GM08714 (cell line): ENCODE data around the gene CCDC60.
"Not testable (repeated sequence)": the region's sequence is repeated elsewhere in the genome, so short reads cannot be mapped to it uniquely, and the experiment has no call there.

Experiments
- H3K4me3 ChIP-seq: fragments of 200-500 bp; sonication (Bioruptor generic); 2 replicates; pipeline ENCODE4 v1.5.1; 2014; ENCODE audit warnings: mild to moderate bottlenecking, low read length, inconsistent platforms
- ZNF274 ChIP-seq: IDR thresholded peaks from 2 replicates; pipeline ENCODE4 v1.6.1; 2012; ENCODE audit warnings: mild to moderate bottlenecking, low read depth, low read length

Gene CCDC60

DNA sequence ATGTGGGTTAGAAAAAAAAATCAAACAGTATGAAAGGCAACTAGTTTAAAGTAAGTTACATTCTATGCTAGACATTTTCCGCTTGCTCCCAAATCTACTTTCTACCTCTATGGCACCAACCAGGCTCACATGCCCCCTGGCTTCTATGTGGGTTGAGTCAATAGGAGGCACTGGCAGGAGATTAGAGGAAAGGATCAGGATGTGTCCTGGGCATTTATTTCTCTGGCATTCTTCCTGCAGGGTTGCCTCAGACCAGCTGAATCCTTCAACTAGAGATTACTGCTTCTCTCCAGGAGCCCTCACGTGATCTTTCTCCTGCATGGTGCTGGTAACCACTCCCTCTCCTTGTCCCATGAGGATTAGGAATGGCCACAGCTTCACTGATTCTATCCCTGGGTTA, 14.9 kb upstream of the CCDC60 start:
- H3K4me3 ChIP-seq, result no peak overlapping the region
- no peak for TF ChIP-seq ZNF274

DNA sequence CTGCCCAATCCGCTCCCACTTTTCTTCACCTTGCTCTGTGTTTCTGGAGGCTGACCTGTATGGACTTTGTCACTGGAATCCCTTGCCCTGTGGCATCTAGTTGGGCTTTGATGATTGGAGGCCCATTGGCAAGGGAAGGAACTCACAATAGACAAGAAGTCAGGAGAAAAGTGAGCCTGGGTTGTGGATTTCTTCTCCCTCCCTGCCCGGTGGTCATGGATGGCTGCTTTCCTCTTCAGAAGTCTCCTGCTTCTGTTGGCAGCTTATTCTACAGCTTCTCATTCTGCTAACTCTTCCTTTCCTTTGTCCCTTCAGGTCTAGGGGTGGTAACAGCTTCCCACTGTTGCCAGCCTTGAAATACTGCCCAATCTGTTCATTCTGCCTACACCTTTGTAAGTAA, 13.9 kb upstream of the CCDC60 start:
- H3K4me3 ChIP-seq, result no peak overlapping the region
- no peak for TF ChIP-seq ZNF274

DNA sequence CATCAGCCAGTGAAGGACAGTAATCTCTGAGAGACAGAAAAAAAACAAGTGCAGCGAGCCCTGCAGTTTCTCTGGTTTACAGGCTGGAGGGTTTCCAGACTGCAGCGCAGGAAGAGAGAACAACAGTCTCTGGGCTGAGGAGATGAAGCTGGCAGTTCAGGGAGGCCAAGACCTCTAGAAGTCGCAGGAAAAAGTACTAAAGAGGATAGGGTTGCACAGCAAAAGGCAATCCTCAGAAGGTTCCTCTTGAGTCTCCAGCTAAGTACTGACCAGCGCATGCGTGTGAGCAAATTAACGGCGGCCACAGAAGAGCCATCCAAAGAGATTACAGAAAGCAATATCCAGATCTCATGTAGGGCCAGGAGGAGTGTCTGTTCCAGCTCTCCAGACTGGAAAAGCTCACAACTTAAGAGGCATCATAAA, 12.2 kb upstream of the CCDC60 start:
- no peak overlapping the region for H3K4me3 ChIP-seq
- TF ChIP-seq ZNF274, result no peak

DNA sequence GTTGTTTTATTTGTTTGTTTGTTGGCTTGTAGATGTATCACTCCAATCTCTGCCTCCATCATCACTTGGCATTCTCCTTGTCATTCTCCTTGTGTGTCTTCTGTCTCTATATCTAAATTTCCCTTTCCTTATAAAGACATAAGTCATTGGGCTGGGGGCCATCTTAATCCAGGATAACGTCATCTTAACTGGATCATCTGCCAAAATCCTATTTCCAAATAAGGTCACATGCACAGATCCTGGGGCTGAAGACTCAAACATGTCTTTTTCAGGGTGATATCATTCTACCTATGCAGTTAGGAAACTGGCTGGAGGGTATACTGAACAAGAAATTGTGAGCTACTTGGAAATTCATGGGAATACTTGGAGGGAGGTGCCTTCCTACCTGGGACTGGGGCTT, 8.7 kb upstream of the CCDC60 start:
- H3K4me3 ChIP-seq, result no peak overlapping the region
- no peak for TF ChIP-seq ZNF274

DNA sequence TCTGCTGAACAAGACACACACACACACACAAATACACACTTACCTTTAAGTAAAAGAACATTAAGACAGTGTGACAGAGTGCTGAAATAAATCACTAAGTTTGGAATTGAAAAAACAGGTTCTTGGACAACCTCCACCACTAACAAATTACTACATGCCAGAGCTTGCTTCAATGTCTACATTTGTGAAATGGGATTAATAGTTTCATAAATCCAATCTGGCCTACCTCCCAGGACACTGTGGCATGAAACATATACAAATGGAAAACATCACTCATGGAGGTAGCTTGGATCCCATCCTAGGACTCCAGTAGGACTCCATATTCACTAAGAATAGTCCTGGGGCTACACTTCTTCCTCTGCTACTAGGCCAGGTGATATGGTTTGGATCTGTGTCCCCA, 8.2 kb upstream of the CCDC60 start:
- H3K4me3 ChIP-seq, result no peak overlapping the region
- TF ChIP-seq ZNF274, result no peak

DNA sequence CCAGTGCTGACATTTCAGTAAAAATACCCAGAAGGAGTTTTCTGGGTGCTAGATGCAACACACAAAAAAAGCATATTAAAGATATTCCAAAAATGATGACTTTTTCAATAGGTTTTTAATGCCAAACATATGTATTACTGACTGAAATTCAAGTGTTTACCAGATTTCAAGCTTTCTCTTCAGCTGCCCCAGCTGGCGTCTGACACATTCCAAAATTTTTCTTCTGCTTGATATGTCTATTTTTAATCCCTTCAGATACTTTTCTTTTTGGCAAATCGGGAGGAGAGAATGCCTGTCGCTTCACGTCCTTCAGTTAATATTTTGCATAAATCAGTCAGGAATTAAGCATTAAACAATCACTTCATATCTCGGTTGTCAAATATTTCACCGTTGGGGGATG, 7.1 kb upstream of the CCDC60 start:
- no peak for TF ChIP-seq ZNF274
- no peak overlapping the region for H3K4me3 ChIP-seq

DNA sequence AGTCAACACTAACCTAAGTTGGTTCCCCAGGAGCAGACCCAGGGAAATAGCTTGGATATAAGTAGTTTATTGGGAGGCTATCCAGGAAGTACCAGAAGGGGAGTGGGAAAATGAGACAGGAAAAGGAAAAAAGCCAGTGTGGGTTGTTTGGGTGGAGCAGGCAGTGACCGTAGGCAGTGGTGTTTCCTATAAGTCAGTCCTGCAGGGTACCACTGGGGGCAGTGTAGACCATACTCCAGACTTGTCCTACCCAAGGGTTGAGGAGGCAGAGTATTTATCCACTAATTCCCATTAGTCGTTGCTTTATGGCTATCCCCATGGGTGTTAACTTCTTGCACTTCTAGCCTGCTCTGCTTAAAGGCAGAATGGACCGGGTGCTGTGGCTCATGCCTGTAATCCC, 6.4 kb upstream of the CCDC60 start:
- TF ChIP-seq ZNF274, result no peak
- H3K4me3 ChIP-seq, result no peak overlapping the region

DNA sequence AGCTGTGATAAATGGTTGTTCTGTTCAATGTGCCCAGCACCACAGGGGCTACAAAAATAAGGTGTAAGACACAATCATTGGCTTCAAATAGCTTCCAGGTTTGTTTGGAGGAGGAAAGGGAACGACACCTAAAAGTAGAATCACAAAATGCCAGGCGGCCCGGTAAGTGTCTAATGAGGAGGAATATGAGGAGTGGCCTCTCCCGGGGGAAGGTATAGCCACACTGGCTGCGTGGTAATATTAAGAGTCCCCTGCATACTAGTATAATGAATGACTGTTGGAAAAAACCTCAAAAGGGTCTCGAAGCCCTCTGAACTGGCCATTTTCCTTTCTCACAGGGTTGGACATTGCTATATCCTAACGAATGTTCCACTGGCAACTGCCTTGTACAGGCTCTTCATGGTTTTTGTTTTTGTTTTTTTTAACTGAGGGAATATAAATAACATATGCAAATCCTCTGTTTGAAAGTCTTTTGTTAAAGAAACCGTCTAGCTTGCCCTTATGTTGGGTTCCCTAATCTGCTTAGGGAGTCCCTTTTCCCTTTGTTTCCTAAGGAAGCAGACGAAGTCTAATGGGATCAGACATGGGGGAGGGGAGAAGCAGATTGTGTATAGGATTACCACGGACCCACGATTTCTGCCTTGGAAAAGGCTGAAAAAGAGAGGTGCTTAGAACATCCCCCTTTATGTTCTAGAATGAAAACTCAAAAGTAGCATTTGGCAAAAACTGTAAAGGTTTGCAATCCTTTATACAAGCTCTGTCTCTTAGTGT, 4.2 kb downstream of the CCDC60 start:
- no peak for TF ChIP-seq ZNF274
- H3K4me3 ChIP-seq, result no peak overlapping the region

DNA sequence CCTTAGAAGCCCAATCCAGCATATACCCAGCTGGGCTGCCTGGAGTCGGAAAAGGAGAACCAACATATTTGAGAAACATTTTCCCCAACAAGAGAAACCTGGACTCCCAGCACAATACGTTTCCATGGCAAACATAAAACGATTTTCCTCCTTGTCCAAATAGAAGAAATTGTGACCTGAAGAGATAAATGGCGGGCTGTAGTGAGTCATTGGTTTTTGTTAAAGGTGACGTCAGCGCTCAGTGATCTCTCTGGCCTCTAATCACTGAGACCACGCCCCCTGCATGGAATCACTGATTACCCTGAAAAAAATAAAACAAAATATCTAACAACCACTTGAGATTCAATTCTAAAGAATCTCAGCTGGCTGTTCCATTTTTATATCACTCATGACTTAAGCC, 6.0 kb downstream of the CCDC60 start:
- no peak for TF ChIP-seq ZNF274
- H3K4me3 ChIP-seq, result no peak overlapping the region

DNA sequence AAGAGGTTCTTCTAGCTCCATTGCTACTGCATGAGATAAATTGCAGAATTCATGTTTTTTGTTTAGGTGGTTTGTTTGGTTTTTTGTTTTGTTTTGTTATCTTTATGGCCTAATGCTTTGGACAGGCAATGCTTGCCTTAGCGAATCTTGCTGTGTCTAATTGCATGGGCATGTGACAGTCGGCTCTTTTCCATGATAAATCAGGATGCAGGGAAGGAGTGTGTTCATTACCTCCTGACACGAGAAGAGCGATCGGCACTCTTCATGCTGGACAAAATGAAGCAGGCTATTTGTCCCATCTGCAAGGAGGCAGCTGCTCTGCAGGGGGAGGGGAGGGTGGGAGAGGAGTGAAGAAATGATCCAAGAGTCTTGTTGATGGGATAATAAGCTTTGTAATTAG, 6.5 kb downstream of the CCDC60 start:
- no peak for TF ChIP-seq ZNF274
- no peak overlapping the region for H3K4me3 ChIP-seq

DNA sequence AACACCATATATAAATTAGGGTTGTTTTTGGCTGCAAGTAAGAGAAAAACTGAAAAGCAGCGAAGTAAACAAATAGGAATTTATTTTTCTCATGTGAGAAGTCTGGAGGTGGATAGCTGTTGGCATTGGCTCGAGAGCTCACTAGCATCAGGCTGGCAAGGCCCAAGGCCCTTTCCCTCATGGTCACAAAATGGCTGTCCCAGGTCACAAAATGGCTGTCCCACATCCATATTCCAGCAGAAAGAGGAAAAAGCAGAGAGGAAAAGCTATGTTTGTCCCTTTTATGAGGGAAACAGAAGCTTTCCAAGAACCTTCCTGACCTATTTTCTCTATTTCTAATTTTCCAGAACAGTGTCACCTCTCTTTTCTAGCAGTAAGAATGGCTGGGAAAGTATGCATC, 7.5 kb downstream of the CCDC60 start:
- H3K4me3 ChIP-seq, result no peak overlapping the region
- no peak for TF ChIP-seq ZNF274

DNA sequence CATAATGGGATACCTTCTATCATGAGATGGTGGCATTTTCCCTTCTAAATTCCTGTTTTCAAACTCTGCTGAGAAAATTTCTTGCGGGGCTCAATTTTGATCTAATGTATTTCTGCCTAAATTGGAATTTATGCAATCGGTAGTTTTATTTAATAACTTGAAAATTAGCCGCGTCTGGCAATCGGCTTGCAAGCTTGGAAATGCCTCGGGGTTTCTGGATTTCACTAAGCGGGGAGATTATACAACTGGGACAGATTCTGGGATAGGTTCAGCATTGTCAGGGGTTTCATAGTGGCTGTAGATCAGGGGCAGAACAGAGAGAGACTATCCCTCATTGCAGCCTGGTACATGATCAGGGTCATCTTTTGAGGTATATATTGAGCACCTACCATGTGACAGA, 8.6 kb downstream of the CCDC60 start:
- H3K4me3 ChIP-seq, result no peak overlapping the region
- no peak for TF ChIP-seq ZNF274

DNA sequence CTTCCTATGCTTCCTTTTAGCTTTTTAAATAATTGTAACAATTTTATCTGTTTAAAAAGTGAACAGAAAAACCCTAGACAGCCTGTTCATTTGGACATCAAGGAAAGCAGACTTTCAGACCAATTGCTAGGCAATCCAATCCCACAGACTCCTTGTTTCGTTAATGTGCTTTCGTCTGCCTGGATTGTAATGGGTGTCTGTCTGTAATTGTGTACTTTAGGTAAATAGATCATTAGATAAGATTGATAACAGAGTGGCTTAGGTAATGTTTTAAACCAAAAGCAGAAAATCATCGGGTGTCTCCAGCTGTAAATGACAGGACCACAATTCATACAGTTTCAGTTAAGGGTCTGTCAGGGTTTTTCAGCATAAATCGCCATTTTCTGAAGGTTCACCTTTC, 19.6 kb downstream of the CCDC60 start:
- no peak overlapping the region for H3K4me3 ChIP-seq
- TF ChIP-seq ZNF274, result no peak

DNA sequence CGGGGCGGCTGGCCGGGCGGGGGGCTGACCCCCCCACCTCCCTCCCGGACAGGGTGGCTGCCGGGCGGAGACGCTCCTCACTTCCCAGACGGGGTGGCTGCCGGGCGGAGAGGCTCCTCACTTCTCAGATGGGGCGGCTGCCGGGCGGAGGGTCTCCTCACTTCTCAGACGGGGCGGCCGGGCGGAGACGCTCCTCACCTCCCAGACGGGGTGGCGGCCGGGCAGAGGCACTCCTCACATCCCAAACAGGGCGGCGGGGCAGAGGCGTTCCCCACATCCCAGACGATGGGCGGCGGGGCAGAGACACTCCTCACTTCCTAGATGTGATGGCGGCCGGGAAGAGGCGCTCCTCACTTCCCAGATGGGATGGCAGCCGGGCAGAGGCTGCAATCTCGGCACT, 25.8 kb downstream of the CCDC60 start:
- H3K4me3 ChIP-seq, result not testable (repeated sequence)

DNA sequence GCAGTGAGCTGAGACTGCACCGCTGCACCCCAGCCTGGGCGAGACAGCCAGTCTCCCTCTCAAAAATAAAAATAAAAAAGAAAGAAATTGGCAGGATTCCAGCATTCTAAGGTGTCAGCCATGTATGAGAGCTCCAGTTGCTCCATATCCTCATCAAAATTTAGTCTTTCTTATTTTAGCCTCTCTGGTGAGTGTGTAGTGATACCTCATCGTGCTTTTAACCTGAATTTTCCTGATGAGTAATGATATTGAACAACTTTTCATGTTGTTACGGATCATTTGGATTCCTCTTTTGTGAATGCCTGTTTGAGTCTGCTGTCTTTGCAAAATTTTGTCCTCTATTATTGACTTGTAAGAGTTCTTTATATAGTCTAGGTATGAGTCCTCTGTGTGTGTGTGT, 28.5 kb downstream of the CCDC60 start:
- TF ChIP-seq ZNF274, result no peak
- no peak overlapping the region for H3K4me3 ChIP-seq

DNA sequence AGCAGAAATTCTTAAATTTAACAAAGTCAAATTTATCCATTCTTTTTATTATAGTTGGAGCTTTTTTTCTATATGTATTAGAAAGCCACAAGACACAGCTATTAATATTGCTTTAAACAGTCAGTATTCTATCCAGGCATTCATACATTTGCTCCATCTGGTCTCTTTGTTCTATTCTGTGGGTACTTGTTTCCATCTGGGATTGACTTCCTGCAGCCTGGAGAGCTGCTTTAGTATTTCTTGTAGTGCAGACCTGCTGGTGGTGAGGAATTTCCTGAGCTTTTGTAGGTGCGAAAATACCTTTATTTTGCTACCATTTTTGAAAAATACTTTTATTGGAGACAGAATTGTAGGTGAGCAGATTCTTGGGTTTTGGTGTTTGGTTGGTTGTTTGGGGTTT, 29.0 kb downstream of the CCDC60 start:
- H3K4me3 ChIP-seq, result no peak overlapping the region
- TF ChIP-seq ZNF274, result no peak

DNA sequence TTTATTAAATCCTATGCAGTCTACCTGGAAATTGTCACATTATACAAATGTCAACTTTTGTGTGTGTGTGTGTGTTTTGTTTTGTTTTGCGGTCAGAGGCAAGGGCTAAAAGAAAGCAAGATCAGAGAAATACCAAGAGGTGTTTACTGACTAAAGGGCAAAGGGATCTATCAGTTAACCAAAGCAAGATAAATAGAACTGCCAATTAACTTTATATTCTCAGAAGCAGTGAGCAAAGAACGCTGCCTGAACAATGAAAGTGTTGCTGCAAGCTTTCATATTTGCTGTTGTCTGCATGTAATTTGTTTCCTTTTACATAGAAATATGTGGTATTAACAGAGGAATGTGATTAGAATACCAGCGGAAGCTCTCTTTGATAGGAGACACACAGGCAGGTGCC, 30.9 kb downstream of the CCDC60 start:
- H3K4me3 ChIP-seq, result no peak overlapping the region
- TF ChIP-seq ZNF274, result no peak
